ENCODE measurements around the gene MRTFA. TPM values are rescaled to one million over a fixed set of nuclear protein-coding genes. Genes with fewer than 3 reads are reported as not detected.
"Not testable (repeated sequence)": the region's sequence is repeated elsewhere in the genome, so short reads cannot be mapped to it uniquely, and the experiment has no call there.

MRTFA gene
- polyA plus RNA-seq, 4 donors, result 11.9 to 20.0 (median 14.1) TPM

GRCh38 chr22:40531951-40532900 is 104.3 kb downstream of the MRTFA start:
- no peak for DNase-seq
- Histone ChIP-seq H3K4me1 (ENCODE audit: control insufficient read depth in 3 of 3, insufficient read depth in 2 of 3, low read depth in 1 of 3, low read length in 2 of 3) (peaks cover 0 to 6% (median 5%) of the 10 kb centered on the region in 3 donors), H3K9me3 (ENCODE audit: control insufficient read depth in 2 of 2, insufficient read depth in 1 of 2, low read depth in 1 of 2, low read length in 1 of 2) (no peaks in the 10 kb centered on the region), H3K27me3 (ENCODE audit: control insufficient read depth in 3 of 3, insufficient read depth in 3 of 3, low read length in 3 of 3) (no peaks in the 10 kb centered on the region), H3K36me3 (ENCODE audit: control insufficient read depth in 3 of 3, insufficient read depth in 2 of 3, low read depth in 1 of 3, low read length in 3 of 3) (peaks cover 0 to 7% (median 0%) of the 10 kb centered on the region in 3 donors), H3K4me3 (ENCODE audit: low read depth in 1 of 3, low read length in 3 of 3) (no peak overlapping the region), H3K27ac (ENCODE audit: low read depth in 1 of 3, low read length in 2 of 3) (peak overlapping the region in 2 of 3 donors; percentile 8 to 20)
- FAIRE-seq, result no peak
- WGBS, 3 donors, result 67 to 88% (median 71%) methylated on average over 3 of the region's 3 CpGs

DNA sequence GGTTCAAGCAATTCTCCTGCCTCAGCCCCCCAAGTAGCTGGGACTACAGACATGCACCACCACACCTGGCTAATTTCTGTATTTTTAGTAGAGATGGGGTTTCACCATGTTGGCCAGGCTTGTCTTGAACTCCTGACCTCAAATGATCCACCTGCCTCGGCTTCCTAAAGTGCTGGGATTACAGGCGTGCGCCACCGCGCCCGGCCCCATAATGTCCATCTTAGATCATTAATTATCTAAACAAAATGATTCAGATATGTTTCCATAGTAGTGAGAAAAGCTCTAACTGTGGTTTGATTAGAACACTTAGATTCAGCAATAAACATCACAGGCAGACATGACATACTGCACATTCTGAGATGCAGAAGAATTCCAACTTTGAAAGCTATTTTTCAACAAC is 106.1 kb downstream of the MRTFA start:
- not testable (repeated sequence) for H3K36me3 ChIP-seq (ENCODE audit: control insufficient read depth in 3 of 3, insufficient read depth in 2 of 3, low read depth in 1 of 3, low read length in 3 of 3); H3K27me3 ChIP-seq (ENCODE audit: control insufficient read depth in 3 of 3, insufficient read depth in 3 of 3, low read length in 3 of 3); H3K4me1 ChIP-seq (ENCODE audit: control insufficient read depth in 3 of 3, insufficient read depth in 2 of 3, low read depth in 1 of 3, low read length in 2 of 3); FAIRE-seq; H3K27ac ChIP-seq (ENCODE audit: low read depth in 1 of 3, low read length in 2 of 3); H3K9me3 ChIP-seq (ENCODE audit: control insufficient read depth in 2 of 2, insufficient read depth in 1 of 2, low read depth in 1 of 2, low read length in 1 of 2); DNase-seq; H3K4me3 ChIP-seq (ENCODE audit: low read depth in 1 of 3, low read length in 3 of 3)
- 78 to 88% (median 86%) methylated on average over 6 of the region's 6 CpGs for WGBS, 3 donors

GRCh38 chr22:40529821-40530220 is 106.7 kb downstream of the MRTFA start:
- DNase-seq (no peak), FAIRE-seq (no peak)
- WGBS, 3 donors, result 65 to 88% (median 76%) methylated on average over 1 of the region's 1 CpG
- H3K27me3 ChIP-seq (ENCODE audit: control insufficient read depth in 3 of 3, insufficient read depth in 3 of 3, low read length in 3 of 3), result no peaks in the 10 kb centered on the region
- no peak overlapping the region for H3K27ac ChIP-seq (ENCODE audit: low read depth in 1 of 3, low read length in 2 of 3)
- no peaks in the 10 kb centered on the region for H3K9me3 ChIP-seq (ENCODE audit: control insufficient read depth in 2 of 2, insufficient read depth in 1 of 2, low read depth in 1 of 2, low read length in 1 of 2)
- peaks cover 0 to 3% (median 0%) of the 10 kb centered on the region in 3 donors for H3K36me3 ChIP-seq (ENCODE audit: control insufficient read depth in 3 of 3, insufficient read depth in 2 of 3, low read depth in 1 of 3, low read length in 3 of 3)
- H3K4me3 ChIP-seq (ENCODE audit: low read depth in 1 of 3, low read length in 3 of 3), result no peak overlapping the region
- peaks cover 0 to 5% (median 4%) of the 10 kb centered on the region in 3 donors for H3K4me1 ChIP-seq (ENCODE audit: control insufficient read depth in 3 of 3, insufficient read depth in 2 of 3, low read depth in 1 of 3, low read length in 2 of 3)

- 90 to 97% (median 96%) methylated on average over 5 of the region's 5 CpGs for WGBS, 3 donors
- Histone ChIP-seq H3K4me1 (ENCODE audit: control insufficient read depth in 3 of 3, insufficient read depth in 2 of 3, low read depth in 1 of 3, low read length in 2 of 3) (peaks cover 0 to 5% (median 0%) of the 10 kb centered on the region in 3 donors), H3K9me3 (ENCODE audit: control insufficient read depth in 2 of 2, insufficient read depth in 1 of 2, low read depth in 1 of 2, low read length in 1 of 2) (no peaks in the 10 kb centered on the region), H3K27me3 (ENCODE audit: control insufficient read depth in 3 of 3, insufficient read depth in 3 of 3, low read length in 3 of 3) (no peaks in the 10 kb centered on the region), H3K4me3 (ENCODE audit: low read depth in 1 of 3, low read length in 3 of 3) (no peak overlapping the region), H3K36me3 (ENCODE audit: control insufficient read depth in 3 of 3, insufficient read depth in 2 of 3, low read depth in 1 of 3, low read length in 3 of 3) (peaks cover 0 to 6% (median 0%) of the 10 kb centered on the region in 3 donors), H3K27ac (ENCODE audit: low read depth in 1 of 3, low read length in 2 of 3) (no peak overlapping the region)
- FAIRE-seq (no peak), DNase-seq (no peak)
Measured at GRCh38 chr22:40526960-40527359, 109.6 kb downstream of the MRTFA start.

DNA sequence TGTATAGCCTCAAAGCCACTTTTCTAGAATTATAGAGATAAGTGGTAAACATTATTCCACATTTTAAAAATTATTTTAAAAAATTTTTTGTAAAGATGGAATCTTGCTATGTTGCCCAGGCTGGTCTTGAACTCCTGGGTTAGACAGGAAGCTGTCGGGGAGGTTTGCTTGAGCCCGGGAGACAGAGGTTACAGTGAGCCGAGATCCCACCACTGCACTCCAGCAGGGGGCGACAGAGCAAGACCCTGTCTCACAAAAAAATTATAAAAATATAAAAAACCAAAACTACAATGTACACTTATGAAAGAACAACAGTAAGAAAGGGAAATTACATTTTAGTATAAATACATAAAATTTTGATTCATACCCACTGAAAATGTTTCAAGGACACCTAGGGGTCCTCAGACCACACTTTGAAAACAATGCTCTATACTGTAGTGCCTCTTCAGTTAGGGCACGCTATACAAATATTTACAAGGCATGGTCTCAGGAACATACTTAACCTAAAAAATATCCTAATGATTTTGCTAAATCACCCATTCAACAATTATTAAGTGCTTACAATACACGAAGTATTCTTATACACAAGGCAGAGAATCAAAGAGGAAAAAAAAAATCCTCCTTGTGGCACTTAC is 111.2 kb downstream of the MRTFA start:
- peak; percentile 36 to 57 for DNase-seq
- no peak overlapping the region for H3K27ac ChIP-seq (ENCODE audit: low read depth in 1 of 3, low read length in 2 of 3)
- peaks cover 0 to 2% of the 10 kb centered on the region in 2 donors for H3K9me3 ChIP-seq (ENCODE audit: control insufficient read depth in 2 of 2, insufficient read depth in 1 of 2, low read depth in 1 of 2, low read length in 1 of 2)
- H3K4me1 ChIP-seq (ENCODE audit: control insufficient read depth in 3 of 3, insufficient read depth in 2 of 3, low read depth in 1 of 3, low read length in 2 of 3), result peaks cover 0 to 5% (median 0%) of the 10 kb centered on the region in 3 donors
- WGBS, 3 donors, result 36 to 43% (median 41%) methylated on average over 6 of the region's 6 CpGs
- no peak for FAIRE-seq
- peaks cover 0 to 3% (median 0%) of the 10 kb centered on the region in 3 donors for H3K36me3 ChIP-seq (ENCODE audit: control insufficient read depth in 3 of 3, insufficient read depth in 2 of 3, low read depth in 1 of 3, low read length in 3 of 3)
- no peaks in the 10 kb centered on the region for H3K27me3 ChIP-seq (ENCODE audit: control insufficient read depth in 3 of 3, insufficient read depth in 3 of 3, low read length in 3 of 3)
- no peak overlapping the region for H3K4me3 ChIP-seq (ENCODE audit: low read depth in 1 of 3, low read length in 3 of 3)

GRCh38 chr22:40524392-40525249 is 111.9 kb downstream of the MRTFA start:
- Histone ChIP-seq H3K4me3 (ENCODE audit: low read depth in 1 of 3, low read length in 3 of 3) (no peak overlapping the region), H3K9me3 (ENCODE audit: control insufficient read depth in 2 of 2, insufficient read depth in 1 of 2, low read depth in 1 of 2, low read length in 1 of 2) (peaks cover 0 to 2% of the 10 kb centered on the region in 2 donors), H3K27me3 (ENCODE audit: control insufficient read depth in 3 of 3, insufficient read depth in 3 of 3, low read length in 3 of 3) (no peaks in the 10 kb centered on the region), H3K4me1 (ENCODE audit: control insufficient read depth in 3 of 3, insufficient read depth in 2 of 3, low read depth in 1 of 3, low read length in 2 of 3) (peaks cover 0 to 3% (median 0%) of the 10 kb centered on the region in 3 donors), H3K27ac (ENCODE audit: low read depth in 1 of 3, low read length in 2 of 3) (no peak overlapping the region), H3K36me3 (ENCODE audit: control insufficient read depth in 3 of 3, insufficient read depth in 2 of 3, low read depth in 1 of 3, low read length in 3 of 3) (peaks cover 0 to 3% (median 0%) of the 10 kb centered on the region in 3 donors)
- 87 to 93% (median 89%) methylated on average over 9 of the region's 9 CpGs for WGBS, 3 donors
- DNase-seq, result no peak
- FAIRE-seq, result no peak

DNA sequence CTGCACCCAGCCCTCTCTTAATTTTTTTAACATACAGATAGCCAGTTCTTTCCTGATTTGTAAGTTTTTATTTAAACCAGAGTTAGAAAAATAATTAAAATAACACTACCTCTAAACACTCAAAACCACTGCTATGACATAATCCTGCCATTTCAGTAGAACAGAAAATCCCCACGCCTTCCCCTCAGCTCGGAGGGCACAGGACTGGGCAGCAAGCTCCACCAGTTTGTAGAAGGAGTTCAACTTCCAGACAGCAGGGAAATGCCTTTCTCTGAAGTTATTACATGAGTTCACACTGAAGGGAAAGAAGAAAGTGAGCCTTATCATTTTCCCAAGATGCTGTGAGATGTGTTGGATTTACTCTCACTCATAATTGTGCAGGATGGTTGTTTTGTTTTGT is 114.4 kb downstream of the MRTFA start:
- WGBS, 3 donors, result 88 to 94% (median 92%) methylated on average over 2 of the region's 2 CpGs
- Histone ChIP-seq H3K36me3 (ENCODE audit: control insufficient read depth in 3 of 3, insufficient read depth in 2 of 3, low read depth in 1 of 3, low read length in 3 of 3) (peaks cover 0 to 3% (median 0%) of the 10 kb centered on the region in 3 donors), H3K27me3 (ENCODE audit: control insufficient read depth in 3 of 3, insufficient read depth in 3 of 3, low read length in 3 of 3) (no peaks in the 10 kb centered on the region), H3K9me3 (ENCODE audit: control insufficient read depth in 2 of 2, insufficient read depth in 1 of 2, low read depth in 1 of 2, low read length in 1 of 2) (peaks cover 0 to 2% of the 10 kb centered on the region in 2 donors), H3K4me3 (ENCODE audit: low read depth in 1 of 3, low read length in 3 of 3) (no peak overlapping the region), H3K27ac (ENCODE audit: low read depth in 1 of 3, low read length in 2 of 3) (no peak overlapping the region), H3K4me1 (ENCODE audit: control insufficient read depth in 3 of 3, insufficient read depth in 2 of 3, low read depth in 1 of 3, low read length in 2 of 3) (peaks cover 0 to 3% (median 3%) of the 10 kb centered on the region in 3 donors)
- FAIRE-seq, result no peak
- no peak for DNase-seq

GRCh38 chr22:40521046-40521445 is 115.5 kb downstream of the MRTFA start:
- Histone ChIP-seq H3K4me1 (ENCODE audit: control insufficient read depth in 3 of 3, insufficient read depth in 2 of 3, low read depth in 1 of 3, low read length in 2 of 3) (peaks cover 0 to 5% (median 3%) of the 10 kb centered on the region in 3 donors), H3K9me3 (ENCODE audit: control insufficient read depth in 2 of 2, insufficient read depth in 1 of 2, low read depth in 1 of 2, low read length in 1 of 2) (peaks cover 0 to 2% of the 10 kb centered on the region in 2 donors), H3K27ac (ENCODE audit: low read depth in 1 of 3, low read length in 2 of 3) (no peak overlapping the region), H3K36me3 (ENCODE audit: control insufficient read depth in 3 of 3, insufficient read depth in 2 of 3, low read depth in 1 of 3, low read length in 3 of 3) (peaks cover 0 to 3% (median under 1%) of the 10 kb centered on the region in 3 donors), H3K27me3 (ENCODE audit: control insufficient read depth in 3 of 3, insufficient read depth in 3 of 3, low read length in 3 of 3) (no peaks in the 10 kb centered on the region), H3K4me3 (ENCODE audit: low read depth in 1 of 3, low read length in 3 of 3) (no peak overlapping the region)
- DNase-seq (no peak), FAIRE-seq (no peak)
- WGBS, 3 donors, result 67 to 81% (median 79%) methylated on average over 1 of the region's 1 CpG

Measured in small intestine (tissue), 7 donors.